ENCODE results near the gene KRT82. TPM values are rescaled to one million over a fixed set of nuclear protein-coding genes. Genes with fewer than 3 reads are reported as not detected.

Gene KRT82
- total RNA-seq, 2 donors from 2014 or later: not detected

DNA sequence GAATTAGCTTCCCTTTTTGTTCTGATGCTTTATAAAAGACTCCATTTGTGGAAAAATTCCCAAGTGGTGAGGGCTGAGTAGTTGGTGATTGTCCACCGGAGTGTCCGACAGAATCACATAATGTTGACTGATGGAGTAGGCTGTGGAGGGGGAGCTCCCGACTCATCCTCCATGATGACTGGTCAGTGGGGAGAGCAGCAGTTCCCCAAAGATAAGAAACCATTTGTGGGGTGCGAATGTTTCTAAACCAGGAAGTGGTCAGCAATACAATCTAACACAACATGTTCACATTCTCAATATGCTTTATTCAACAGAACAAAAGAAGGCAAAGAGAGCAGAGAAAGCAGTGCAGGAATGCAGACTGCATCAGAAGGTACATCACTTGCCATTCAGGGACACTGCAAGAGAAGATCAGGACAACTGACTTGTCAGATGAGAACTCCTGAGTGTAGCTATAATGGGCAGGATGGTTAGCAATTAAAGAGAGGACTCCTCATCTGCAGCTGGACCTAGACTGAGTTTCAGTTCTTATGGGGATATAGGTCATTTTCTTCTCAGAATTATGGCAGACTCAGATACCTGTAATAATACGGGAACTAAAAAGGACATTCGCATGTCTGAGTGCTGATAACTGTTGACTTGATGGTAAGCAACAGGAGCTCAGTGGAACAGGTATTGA, 40.4 kb upstream of the KRT82 start:
- TF ChIP-seq, protein P1, sequence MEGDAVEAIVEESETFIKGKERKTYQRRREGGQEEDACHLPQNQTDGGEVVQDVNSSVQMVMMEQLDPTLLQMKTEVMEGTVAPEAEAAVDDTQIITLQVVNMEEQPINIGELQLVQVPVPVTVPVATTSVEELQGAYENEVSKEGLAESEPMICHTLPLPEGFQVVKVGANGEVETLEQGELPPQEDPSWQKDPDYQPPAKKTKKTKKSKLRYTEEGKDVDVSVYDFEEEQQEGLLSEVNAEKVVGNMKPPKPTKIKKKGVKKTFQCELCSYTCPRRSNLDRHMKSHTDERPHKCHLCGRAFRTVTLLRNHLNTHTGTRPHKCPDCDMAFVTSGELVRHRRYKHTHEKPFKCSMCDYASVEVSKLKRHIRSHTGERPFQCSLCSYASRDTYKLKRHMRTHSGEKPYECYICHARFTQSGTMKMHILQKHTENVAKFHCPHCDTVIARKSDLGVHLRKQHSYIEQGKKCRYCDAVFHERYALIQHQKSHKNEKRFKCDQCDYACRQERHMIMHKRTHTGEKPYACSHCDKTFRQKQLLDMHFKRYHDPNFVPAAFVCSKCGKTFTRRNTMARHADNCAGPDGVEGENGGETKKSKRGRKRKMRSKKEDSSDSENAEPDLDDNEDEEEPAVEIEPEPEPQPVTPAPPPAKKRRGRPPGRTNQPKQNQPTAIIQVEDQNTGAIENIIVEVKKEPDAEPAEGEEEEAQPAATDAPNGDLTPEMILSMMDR (IDR thresholded peaks at IDR 0.05): no peak
- H3K4me1 ChIP-seq (ENCODE audit: control insufficient read depth in 1 of 2, low read depth in 2 of 2): no peaks in the 10 kb centered on the region
- no peaks in the 10 kb centered on the region for H3K36me3 ChIP-seq
- ATAC-seq (ENCODE audit: insufficient number of reproducible peaks, low FRiP score, low read depth): no peak
- no peaks in the 10 kb centered on the region for H3K9me3 ChIP-seq
- no peak overlapping the region for H3K27ac ChIP-seq
- no peak for DNase-seq (ENCODE audit: low spot score)
- H3K4me3 ChIP-seq: no peak overlapping the region
- H3K27me3 ChIP-seq (replicated peaks; ENCODE audit: insufficient read depth): no peaks in the 10 kb centered on the region

- DNase-seq (ENCODE audit: low spot score): no peak
- Histone ChIP-seq H3K9me3 (no peaks in the 10 kb centered on the region), H3K27ac (no peak overlapping the region), H3K4me1 (ENCODE audit: control insufficient read depth in 1 of 2, low read depth in 2 of 2) (no peaks in the 10 kb centered on the region), H3K36me3 (no peaks in the 10 kb centered on the region), H3K4me3 (no peak overlapping the region), H3K27me3 (replicated peaks; ENCODE audit: insufficient read depth) (no peaks in the 10 kb centered on the region)
- TF ChIP-seq, protein P1 (IDR thresholded peaks at IDR 0.05): no peak
- no peak for ATAC-seq (ENCODE audit: insufficient number of reproducible peaks, low FRiP score, low read depth)
These were observed 39.7 kb upstream of the KRT82 start for GRCh38 chr12:52445876-52446275.

- TF ChIP-seq, protein P1 (IDR thresholded peaks at IDR 0.05): no peak
- H3K4me3 ChIP-seq: no peak overlapping the region
- no peaks in the 10 kb centered on the region for H3K4me1 ChIP-seq (ENCODE audit: control insufficient read depth in 1 of 2, low read depth in 2 of 2)
- DNase-seq (ENCODE audit: low spot score) (no peak), ATAC-seq (ENCODE audit: insufficient number of reproducible peaks, low FRiP score, low read depth) (no peak)
- H3K27ac ChIP-seq: no peak overlapping the region
- H3K27me3 ChIP-seq (replicated peaks; ENCODE audit: insufficient read depth): no peaks in the 10 kb centered on the region
- H3K9me3 ChIP-seq: no peaks in the 10 kb centered on the region
- H3K36me3 ChIP-seq: no peaks in the 10 kb centered on the region
These were observed 38.8 kb upstream of the KRT82 start for GRCh38 chr12:52444647-52445595.

- DNase-seq (ENCODE audit: low spot score) (no peak), ATAC-seq (ENCODE audit: insufficient number of reproducible peaks, low FRiP score, low read depth) (no peak)
- Histone ChIP-seq H3K9me3 (no peaks in the 10 kb centered on the region), H3K36me3 (no peaks in the 10 kb centered on the region), H3K27ac (no peak overlapping the region), H3K27me3 (replicated peaks; ENCODE audit: insufficient read depth) (no peaks in the 10 kb centered on the region), H3K4me1 (ENCODE audit: control insufficient read depth in 1 of 2, low read depth in 2 of 2) (no peaks in the 10 kb centered on the region), H3K4me3 (no peak overlapping the region)
- TF ChIP-seq, protein P1 (IDR thresholded peaks at IDR 0.05): no peak
These were observed 37.8 kb upstream of the KRT82 start for GRCh38 chr12:52443966-52444365.

GRCh38 chr12:52442600-52443061, 36.5 kb upstream of the KRT82 start:
- Histone ChIP-seq H3K4me1 (ENCODE audit: control insufficient read depth in 1 of 2, low read depth in 2 of 2) (no peaks in the 10 kb centered on the region), H3K9me3 (no peaks in the 10 kb centered on the region), H3K4me3 (no peak overlapping the region), H3K27me3 (replicated peaks; ENCODE audit: insufficient read depth) (no peaks in the 10 kb centered on the region), H3K36me3 (no peaks in the 10 kb centered on the region), H3K27ac (no peak overlapping the region)
- DNase-seq (ENCODE audit: low spot score): no peak
- ATAC-seq (ENCODE audit: insufficient number of reproducible peaks, low FRiP score, low read depth): no peak
- TF ChIP-seq, protein P1 (IDR thresholded peaks at IDR 0.05): no peak

Measured in thoracic aorta (tissue), 2 donors.